Measurements from ENCODE around the gene HYI.
"Not testable (repeated sequence)": the region's sequence is repeated elsewhere in the genome, so short reads cannot be mapped to it uniquely, and the experiment has no call there.

HYI gene

DNA sequence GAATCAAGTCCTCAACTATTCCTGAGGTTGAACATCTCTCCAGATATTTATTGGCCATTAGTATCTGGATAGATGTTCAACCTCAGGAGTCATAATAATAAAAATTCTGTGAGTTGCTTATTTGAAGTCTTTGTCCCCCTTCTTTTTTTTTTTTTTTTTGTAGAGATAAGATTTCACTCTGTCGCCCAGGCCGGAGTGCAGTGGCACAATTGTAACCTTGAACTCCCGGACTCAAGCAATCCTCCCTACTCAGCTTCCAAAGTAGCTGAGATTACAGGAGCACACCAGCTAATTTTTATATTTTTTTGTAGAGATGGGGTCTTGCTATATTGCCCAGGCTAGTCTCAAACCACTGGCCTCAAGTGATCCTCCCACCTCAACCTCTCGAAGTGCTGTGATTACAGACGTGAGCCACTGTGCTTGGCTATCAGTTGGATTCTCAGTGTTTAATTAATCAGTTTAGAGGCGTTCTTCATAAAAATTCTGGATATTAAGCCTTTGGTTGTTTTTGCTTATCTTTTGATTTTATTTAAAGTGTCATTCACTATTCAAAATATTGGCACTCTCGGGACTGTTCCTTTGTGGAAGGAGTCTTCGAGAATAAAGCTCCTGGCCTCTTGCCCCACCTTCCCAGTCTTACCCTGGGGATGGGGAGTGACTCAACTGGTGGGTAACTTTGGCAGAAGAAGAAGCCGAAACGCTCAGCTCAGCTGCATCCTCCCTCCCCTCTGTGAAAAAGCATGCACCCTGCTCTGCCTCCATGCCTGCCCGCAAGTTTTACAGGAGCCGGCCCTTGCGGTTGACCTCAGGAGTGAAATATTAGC is 11.2 kb upstream of the HYI start:
- no peak overlapping the region for H3K4me3 ChIP-seq (ENCODE audit: low read length)
- TF ChIP-seq, protein P1, sequence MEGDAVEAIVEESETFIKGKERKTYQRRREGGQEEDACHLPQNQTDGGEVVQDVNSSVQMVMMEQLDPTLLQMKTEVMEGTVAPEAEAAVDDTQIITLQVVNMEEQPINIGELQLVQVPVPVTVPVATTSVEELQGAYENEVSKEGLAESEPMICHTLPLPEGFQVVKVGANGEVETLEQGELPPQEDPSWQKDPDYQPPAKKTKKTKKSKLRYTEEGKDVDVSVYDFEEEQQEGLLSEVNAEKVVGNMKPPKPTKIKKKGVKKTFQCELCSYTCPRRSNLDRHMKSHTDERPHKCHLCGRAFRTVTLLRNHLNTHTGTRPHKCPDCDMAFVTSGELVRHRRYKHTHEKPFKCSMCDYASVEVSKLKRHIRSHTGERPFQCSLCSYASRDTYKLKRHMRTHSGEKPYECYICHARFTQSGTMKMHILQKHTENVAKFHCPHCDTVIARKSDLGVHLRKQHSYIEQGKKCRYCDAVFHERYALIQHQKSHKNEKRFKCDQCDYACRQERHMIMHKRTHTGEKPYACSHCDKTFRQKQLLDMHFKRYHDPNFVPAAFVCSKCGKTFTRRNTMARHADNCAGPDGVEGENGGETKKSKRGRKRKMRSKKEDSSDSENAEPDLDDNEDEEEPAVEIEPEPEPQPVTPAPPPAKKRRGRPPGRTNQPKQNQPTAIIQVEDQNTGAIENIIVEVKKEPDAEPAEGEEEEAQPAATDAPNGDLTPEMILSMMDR (conservative IDR thresholded peaks at IDR 0.05; ENCODE audit: low read depth, low read length): no peak
- DNase-seq (ENCODE audit: low read depth): no peak

DNA sequence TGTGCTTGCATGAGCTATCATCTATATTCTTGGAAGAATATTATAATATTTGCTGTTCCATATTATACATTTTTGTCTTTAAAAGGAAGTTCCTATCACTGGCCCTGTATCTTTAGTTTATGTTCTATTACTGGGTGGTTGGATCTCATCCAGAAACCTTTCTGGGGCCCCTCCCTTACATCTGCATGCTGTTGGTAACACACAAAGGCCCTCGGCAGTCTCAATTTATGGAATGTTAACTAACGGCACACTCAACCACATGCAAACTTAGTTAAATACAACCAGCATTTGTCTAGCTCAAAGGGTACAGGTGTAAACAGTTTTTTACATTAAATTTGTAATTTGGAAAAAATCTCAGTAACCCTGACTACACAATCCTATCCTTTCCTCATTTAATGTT is 9.7 kb upstream of the HYI start:
- DNase-seq (ENCODE audit: low read depth): no peak
- TF ChIP-seq, protein P1 (conservative IDR thresholded peaks at IDR 0.05; ENCODE audit: low read depth, low read length): no peak
- no peak overlapping the region for H3K4me3 ChIP-seq (ENCODE audit: low read length)

- TF ChIP-seq, protein P1 (conservative IDR thresholded peaks at IDR 0.05; ENCODE audit: low read depth, low read length): no peak
- no peak for DNase-seq (ENCODE audit: low read depth)
- no peak overlapping the region for H3K4me3 ChIP-seq (ENCODE audit: low read length)
These were observed 7.4 kb upstream of the HYI start for GRCh38 chr1:43460988-43461693.

DNA sequence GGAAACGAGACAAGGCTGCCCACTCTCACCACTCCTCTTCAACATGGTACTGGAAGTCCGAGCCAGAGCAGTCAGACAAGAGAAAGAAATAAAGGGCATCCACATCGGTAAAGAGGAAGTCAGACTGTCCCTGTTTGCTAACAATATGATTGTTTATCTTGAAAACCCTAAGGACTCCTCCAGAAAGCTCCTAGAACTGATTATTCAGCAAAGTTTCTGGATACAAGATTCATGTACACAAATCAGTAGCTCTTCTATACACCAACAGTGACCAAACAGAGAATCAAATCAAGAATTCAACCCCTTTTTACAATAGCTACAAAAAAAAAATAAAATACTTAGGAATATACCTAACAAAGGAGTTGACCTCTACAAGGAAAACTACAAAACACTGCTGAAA is 4.6 kb upstream of the HYI start:
- H3K4me3 ChIP-seq (ENCODE audit: low read length); DNase-seq (ENCODE audit: low read depth): not testable (repeated sequence)

DNA sequence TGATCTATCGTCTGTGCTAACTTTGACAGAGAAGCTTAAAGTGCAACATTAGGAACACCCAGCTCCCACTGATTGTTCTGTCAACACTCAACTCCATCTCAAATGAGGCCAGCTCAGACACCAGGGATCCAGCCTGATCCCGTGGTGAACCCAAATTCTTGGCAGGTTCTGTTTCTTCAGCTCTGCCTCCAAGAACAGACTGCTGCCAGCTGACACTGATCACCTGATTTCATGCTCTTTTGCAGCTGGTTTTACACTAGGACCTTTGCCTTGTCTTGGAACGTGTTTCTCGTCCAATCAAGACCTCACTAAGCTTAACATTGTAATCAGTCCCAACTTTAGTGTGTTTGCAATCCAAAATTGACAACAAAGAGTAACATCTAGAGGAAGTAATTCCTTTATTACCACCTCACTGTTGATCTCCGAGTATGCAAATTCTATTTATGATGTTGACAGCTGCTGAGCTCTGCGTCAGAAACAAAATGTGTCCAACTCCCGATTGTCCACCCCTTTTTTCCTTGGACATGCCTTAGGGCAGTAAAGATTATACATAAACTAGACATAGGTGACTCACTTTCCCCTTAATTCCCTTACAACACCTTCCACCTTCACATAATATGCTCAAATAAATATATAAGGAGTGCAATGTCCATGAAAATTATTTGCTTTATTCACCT is 1.6 kb upstream of the HYI start:
- TF ChIP-seq, protein P1 (conservative IDR thresholded peaks at IDR 0.05; ENCODE audit: low read depth, low read length): no peak
- H3K4me3 ChIP-seq (ENCODE audit: low read length): no peak overlapping the region
- no peak for DNase-seq (ENCODE audit: low read depth)

DNA sequence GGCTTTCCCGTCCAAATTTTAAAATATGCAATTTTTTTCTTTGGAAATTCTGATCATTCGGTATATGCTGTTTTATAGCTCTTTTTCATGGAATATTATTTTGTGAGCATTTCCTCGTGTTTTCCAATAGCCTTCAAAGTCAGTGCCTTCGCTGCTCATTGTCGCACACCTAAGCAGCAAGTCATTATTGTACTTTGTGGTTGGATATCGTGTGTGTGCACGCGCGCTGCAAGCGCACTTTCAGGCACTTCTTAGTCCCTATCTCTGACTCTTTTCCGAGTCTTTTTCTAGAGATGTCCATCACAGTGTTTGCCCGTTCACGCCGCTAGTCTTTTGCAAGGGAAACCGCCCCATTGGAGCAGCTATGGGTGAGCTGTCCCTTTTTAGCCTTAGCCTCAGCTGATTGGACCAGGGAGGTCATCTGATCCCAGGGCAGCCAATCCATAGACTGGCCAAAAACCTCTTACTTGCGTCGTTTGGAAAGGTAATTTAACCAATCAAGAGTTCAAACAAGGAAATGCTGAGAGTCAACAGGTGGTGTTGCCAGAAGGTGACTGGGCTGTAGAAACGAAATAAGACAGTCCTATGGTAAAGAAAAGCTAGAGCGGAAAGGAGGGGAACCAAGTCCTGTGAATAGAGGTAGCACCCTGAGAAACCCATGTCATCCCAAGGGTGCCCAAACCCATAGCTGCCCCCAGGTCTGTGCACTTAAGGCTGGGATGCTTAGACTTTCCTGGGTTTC is 710 bp upstream of the HYI start:
- peak overlapping the region; percentile 44 for H3K4me3 ChIP-seq (ENCODE audit: low read length)
- DNase-seq (ENCODE audit: low read depth): peak; percentile 56
- TF ChIP-seq, protein P1 (conservative IDR thresholded peaks at IDR 0.05; ENCODE audit: low read depth, low read length): no peak

Data from retinal pigment epithelial cell (primary cell).